GM12875 (cell line): ENCODE data around the gene EZH1.

Experiments
- H3K4me3 ChIP-seq: one replicate; pipeline ENCODE4 v1.5.1; 2011; ENCODE audit warnings: low read depth, low read length, control low read depth
- TF ChIP-seq, protein P1 (sequence below): IDR thresholded peaks from 2 replicates; pipeline ENCODE4 v1.5.1; 2011; ENCODE audit warnings: low read depth, mild to moderate bottlenecking, control low read depth, inconsistent platforms, low read length, moderate library complexity, borderline replicate concordance; ENCODE audit not compliant: insufficient read depth

EZH1 gene

DNA sequence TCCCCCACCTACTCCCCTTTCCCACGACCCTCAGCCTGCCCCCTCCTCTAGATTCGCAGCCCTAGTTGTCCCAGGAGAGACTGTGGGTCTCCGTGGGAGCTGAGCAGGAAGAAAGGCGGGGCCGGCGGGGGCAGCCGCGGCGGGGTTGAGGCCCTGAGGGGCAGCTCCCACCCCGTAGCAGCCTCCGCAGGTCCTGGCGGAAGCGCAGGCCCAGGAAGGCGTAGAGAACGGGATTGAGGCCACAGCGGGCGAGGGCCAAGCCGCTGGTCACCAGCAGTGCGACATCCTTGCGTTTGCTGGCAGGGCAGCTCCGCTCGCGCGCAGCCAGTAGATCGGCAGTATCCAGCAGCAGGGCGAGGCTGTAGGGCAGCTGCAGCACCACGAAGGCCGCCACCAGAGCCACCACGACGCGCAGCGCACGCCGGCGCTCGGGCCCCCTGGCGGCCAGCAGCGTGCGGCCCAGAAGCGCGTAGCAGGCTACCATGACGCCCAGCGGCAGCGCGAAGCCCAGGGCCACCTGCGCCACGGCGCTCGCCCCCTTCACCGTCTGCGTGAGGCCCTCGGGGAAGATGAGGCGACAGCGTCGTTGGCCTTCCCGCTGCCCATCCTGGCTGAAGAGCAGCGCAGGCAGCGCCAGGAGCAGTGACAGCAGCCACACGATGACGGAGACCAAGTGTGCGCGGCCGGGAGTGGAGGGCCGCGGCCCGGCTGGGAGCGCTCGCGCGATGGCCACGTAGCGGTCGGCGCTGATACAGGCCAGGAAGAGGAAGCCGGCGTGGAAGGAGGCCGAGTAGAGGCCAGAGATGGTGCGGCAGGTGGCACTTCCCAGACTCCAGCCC lies 65.1 kb downstream of the EZH1 start:
- TF ChIP-seq, protein P1, sequence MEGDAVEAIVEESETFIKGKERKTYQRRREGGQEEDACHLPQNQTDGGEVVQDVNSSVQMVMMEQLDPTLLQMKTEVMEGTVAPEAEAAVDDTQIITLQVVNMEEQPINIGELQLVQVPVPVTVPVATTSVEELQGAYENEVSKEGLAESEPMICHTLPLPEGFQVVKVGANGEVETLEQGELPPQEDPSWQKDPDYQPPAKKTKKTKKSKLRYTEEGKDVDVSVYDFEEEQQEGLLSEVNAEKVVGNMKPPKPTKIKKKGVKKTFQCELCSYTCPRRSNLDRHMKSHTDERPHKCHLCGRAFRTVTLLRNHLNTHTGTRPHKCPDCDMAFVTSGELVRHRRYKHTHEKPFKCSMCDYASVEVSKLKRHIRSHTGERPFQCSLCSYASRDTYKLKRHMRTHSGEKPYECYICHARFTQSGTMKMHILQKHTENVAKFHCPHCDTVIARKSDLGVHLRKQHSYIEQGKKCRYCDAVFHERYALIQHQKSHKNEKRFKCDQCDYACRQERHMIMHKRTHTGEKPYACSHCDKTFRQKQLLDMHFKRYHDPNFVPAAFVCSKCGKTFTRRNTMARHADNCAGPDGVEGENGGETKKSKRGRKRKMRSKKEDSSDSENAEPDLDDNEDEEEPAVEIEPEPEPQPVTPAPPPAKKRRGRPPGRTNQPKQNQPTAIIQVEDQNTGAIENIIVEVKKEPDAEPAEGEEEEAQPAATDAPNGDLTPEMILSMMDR = peak; percentile 99
- H3K4me3 ChIP-seq = peak overlapping the region; percentile 69

DNA sequence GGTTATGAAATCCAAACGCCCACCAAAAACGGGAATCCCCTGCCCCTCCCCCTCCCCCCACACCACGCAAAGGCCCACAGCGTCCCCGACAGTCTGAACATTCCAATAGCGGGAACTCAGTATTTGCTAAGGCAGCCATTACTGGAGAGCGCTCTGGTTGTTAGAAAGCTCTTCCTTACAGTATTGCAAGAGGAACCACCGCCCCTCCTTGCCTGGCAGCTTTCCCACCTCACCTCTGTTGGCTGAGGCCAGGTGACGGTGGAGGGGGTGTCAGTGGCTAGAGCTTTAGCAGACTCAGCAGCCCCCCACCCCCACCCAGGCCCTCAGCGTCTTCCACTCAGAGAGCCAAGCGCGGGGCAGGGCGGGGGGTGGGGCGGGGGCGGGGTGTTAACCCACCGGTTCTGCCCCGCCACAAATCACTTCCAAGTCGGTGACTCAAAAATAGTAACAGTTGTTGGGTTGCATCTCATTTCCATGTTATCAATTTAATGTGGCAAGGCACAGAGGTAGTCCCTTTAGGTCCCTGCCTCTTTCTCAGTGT lies 65.8 kb downstream of the EZH1 start:
- TF ChIP-seq, protein P1 = no peak

DNA sequence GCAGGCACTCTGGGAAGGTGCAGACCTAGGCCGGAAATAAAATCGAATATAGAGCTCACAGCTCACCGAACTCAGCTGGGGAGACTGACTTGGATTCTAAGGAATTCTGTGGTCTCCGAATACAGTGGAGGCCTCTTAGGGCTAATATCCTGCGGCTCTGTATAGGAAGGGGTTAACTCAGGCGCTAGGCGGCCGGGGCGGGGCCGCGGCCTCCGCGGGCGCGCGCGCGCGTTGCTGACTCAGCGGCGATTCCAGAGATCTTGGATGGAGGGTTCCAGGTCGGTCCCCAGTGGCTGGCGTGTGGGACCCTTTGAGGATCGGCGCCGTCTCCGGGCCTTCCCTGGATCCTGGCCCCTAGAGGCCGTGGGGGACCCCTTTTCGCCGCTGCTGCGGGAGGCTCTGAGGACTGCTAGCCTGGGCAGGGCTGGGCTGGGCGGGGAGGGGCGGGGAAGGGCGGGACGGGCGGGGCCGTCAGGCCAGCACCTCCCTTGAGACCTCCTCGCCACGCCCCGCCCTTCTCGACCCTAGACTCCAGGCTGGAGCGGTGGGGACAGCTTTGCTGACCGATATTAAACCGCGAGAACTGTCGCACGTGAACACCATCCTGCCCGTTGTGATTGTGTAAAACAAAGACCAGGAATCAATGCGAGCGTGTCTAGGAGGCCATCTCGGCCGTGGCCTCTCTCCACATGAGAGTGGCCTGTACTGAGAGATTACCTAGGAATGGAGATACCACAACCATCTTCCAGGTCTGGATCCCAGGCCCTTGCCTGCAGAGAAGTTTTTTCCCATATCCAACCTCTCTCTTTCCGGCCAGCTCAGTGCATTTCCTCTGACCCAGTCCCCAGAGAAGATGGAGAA lies 66.7 kb downstream of the EZH1 start:
- TF ChIP-seq, protein P1 = no peak
- peak overlapping the region; percentile 69 for H3K4me3 ChIP-seq

More for the DNA sequence above, 65.8 kb downstream of the EZH1 start:
- peak overlapping the region; percentile 69 for H3K4me3 ChIP-seq

DNA sequence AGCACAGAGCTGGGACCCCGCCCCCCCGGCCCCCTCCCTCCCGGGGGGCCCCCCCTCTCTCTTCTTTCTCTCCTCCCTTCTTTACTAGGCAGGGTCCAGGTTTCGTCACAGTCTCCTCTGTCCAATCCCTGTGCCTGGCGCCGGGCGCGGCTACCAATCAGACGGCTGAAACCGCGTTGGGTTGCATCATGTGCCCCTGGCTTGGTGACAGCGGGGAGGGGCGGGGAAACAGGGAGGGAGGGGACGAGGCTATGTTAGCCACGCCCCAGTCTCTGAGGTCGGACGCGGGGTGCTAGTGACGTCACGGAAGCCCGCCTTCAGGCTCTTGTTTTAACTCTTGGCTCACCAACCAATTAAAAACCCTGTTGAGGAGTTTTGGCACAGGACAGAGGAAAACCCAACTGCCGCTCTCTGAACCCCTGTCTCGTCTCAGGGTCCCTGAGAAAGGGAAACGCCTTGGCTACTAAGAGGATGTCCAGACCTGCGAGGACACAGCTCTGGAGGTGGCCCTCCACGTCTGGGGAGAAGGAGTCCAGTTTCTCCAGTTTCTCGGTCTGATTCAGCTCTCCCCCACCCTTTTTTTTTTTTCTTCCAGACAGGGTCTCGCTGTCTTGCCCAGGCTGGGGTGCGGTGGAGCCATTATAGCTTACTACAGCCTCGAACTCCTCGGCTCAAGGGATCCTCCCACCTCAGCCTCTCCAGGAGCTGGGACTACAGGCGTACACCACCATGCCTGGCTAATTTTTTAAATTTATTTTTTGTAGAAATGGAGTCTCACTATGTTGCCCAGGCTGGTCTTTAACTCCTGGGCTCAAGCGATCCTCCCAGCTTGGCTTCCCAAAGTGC lies 67.6 kb downstream of the EZH1 start:
- TF ChIP-seq, protein P1 = no peak
- peak overlapping the region; percentile 73 for H3K4me3 ChIP-seq

DNA sequence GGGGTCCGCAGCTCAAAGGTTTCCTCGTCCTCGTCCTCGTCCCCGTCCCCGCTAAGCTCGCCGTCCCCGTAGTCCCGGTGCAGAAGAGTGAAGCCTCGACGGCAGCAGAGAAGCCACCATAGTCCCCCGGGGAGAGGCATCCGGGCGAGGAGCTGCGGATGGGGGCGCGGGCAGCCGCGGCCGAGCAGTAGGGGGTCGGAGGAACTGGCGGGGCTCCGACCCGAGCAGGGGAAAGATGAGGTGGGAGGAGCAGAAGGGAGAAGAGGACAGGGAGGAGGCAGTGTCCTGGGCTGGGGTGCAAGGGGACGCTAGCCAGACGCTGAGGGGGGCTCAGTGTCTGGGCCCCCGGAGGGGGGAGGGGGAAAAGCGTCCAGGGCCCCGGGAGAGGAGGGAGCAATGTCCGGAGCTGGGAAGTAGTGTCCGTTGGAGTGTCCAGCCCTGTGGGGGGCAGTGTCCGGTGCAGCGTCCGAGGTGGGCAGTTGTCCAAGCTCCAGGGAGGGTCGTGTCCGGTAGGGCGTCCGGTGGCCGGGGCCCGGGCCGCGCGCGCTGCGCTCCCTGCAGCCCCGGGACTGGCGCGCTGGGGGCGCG lies 68.3 kb downstream of the EZH1 start, which contains the start of gene PLEKHH3:
TSS of gene PLEKHH3 (minus strand) at position 571 of the 588 bp plus-strand sequence. CDS start at position 140, 431 bp downstream.
- TF ChIP-seq, protein P1 = no peak
- H3K4me3 ChIP-seq = peak within 1 kb of the TSS; percentile 73

DNA sequence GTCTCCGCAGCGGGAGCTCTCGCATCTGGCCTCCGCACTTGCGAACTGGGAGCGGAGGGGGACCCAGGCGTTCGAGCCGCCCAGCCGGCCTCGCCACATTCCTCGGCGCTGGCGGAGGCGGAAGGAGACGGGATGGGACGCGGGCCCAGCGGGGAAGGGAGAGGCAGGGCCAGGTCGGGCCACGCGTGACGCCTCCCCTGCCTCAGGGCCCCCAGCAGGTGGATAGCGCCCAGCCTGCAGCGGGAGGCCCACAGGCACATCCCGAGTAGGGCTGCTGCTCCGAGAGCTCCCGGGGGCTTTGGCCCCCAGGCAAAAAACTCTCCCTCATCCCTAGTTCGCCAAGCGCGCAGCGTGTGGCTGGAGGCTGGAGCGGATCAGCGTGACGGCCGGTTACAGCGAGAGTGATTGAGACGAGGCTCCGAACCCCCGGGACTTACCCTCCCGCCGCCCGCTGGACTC lies 68.8 kb downstream of the EZH1 start:
- peak overlapping the region; percentile 73 for H3K4me3 ChIP-seq
- TF ChIP-seq, protein P1 = no peak
